GM23338 (cell line): ENCODE results near the gene CAMSAP3. TPM values are rescaled to one million over a fixed set of nuclear protein-coding genes. Genes with fewer than 3 reads are reported as not detected.

Source experiments
- ATAC-seq: fragments of 200-7000 bp; cut with Tn5 transposase; 3 replicates; pipeline ENCODE4 v1.9.1; 2020
- DNase-seq: peaks from one replicate; pipeline ENCODE4 v3.0.0-alpha.2; 2015; ENCODE audit warnings: low spot score
- H2AFZ ChIP-seq: fragments of 200-600 bp; sonication (generic); 2 replicates; pipeline ENCODE4 v1.8.0; 2016; ENCODE audit warnings: antibody characterized with exemption, mild to moderate bottlenecking, moderate library complexity
- H3F3A ChIP-seq: fragments of 200-600 bp; sonication (generic); replicated peaks from 2 replicates; pipeline ENCODE4 v1.8.0; 2017; ENCODE audit warnings: antibody characterized with exemption, mixed run types, low read depth
- H3K27ac ChIP-seq: fragments of 200-600 bp; sonication (generic); 2 replicates; pipeline ENCODE4 v1.6.1; 2016; ENCODE audit warnings: low read depth
- H3K27me3 ChIP-seq: fragments of 200-600 bp; sonication (generic); 2 replicates; pipeline ENCODE4 v1.8.0; 2016; ENCODE audit warnings: mild to moderate bottlenecking, mixed run types, moderate library complexity; ENCODE audit not compliant: insufficient read depth
- H3K36me3 ChIP-seq: fragments of 200-600 bp; sonication (generic); 2 replicates; pipeline ENCODE4 v1.8.0; 2016; ENCODE audit warnings: mild to moderate bottlenecking; ENCODE audit not compliant: insufficient read depth
- H3K4me1 ChIP-seq: fragments of 200-600 bp; sonication (generic); 2 replicates; pipeline ENCODE4 v1.8.0; 2016; ENCODE audit warnings: mild to moderate bottlenecking, moderate library complexity; ENCODE audit not compliant: insufficient read depth
- H3K4me2 ChIP-seq: fragments of 200-600 bp; sonication (generic); 2 replicates; pipeline ENCODE4 v1.7.1; 2017; ENCODE audit warnings: mixed run types
- H3K4me3 ChIP-seq: fragments of 200-600 bp; sonication (generic); 2 replicates; pipeline ENCODE4 v1.6.1; 2016; ENCODE audit warnings: mixed run types
- H3K79me2 ChIP-seq: fragments of 200-600 bp; sonication (generic); replicated peaks from 2 replicates; pipeline ENCODE4 v1.8.0; 2017; ENCODE audit warnings: mild to moderate bottlenecking; ENCODE audit not compliant: insufficient read depth
- H3K9me2 ChIP-seq: fragments of 200-600 bp; sonication (generic); 2 replicates; pipeline ENCODE4 v1.8.0; 2017; ENCODE audit not compliant: insufficient read depth
- H4K20me1 ChIP-seq: fragments of 200-600 bp; sonication (generic); replicated peaks from 2 replicates; pipeline ENCODE4 v1.8.0; 2017; ENCODE audit warnings: mild to moderate bottlenecking; ENCODE audit not compliant: insufficient read depth
- H3K27ac Mint-ChIP-seq: 2 replicates; pipeline ENCODE4 v1.8.0; 2020; ENCODE audit warnings: inconsistent platforms, mild to moderate bottlenecking, moderate library complexity, mixed read lengths
- H3K27me3 Mint-ChIP-seq: 3 replicates; pipeline ENCODE4 v1.8.0; 2022; ENCODE audit warnings: low read depth, mild to moderate bottlenecking, moderate library complexity, mixed read lengths, inconsistent platforms; ENCODE audit not compliant: insufficient read depth, poor library complexity
- H3K36me3 Mint-ChIP-seq: 3 replicates; pipeline ENCODE4 v1.8.0; 2021; ENCODE audit warnings: low read depth, mild to moderate bottlenecking, inconsistent platforms, moderate library complexity, mixed read lengths
- H3K4me1 Mint-ChIP-seq: 3 replicates; pipeline ENCODE4 v1.8.0; 2020; ENCODE audit warnings: mild to moderate bottlenecking, inconsistent platforms, mixed read lengths
- H3K4me3 Mint-ChIP-seq: 3 replicates; pipeline ENCODE4 v1.8.0; 2021; ENCODE audit warnings: moderate library complexity, mild to moderate bottlenecking, inconsistent platforms, mixed read lengths
- H3K9me3 Mint-ChIP-seq: 3 replicates; pipeline ENCODE4 v1.8.0; 2020; ENCODE audit warnings: moderate library complexity, mild to moderate bottlenecking, inconsistent platforms, mixed read lengths
- CREB1 ChIP-seq: fragments of 250-450 bp; sonication (Bioruptor Pico); IDR thresholded peaks from 2 replicates; pipeline ENCODE4 v1.5.0; 2020; ENCODE audit warnings: low read depth, mild to moderate bottlenecking, moderate library complexity
- CTCF ChIP-seq, 2 experiments: fragments of 200-600 bp in 1 of 2; sonication (generic) in 1 of 2; conservative IDR thresholded peaks; 2 replicates each; pipeline versions ENCODE4 v1.5.1 to v1.6.1; 2016 to 2017; ENCODE audit warnings: antibody characterized with exemption in 2 of 2, low read depth in 2 of 2, mild to moderate bottlenecking in 2 of 2, moderate library complexity in 1 of 2
- ETS1 ChIP-seq: IDR thresholded peaks from 2 replicates; pipeline ENCODE4 v1.6.1; 2016; ENCODE audit warnings: antibody characterized with exemption
- EZH2phosphoT487 ChIP-seq: fragments of 200-600 bp; sonication (generic); IDR thresholded peaks from one replicate; pipeline ENCODE4 v1.8.1; 2018; ENCODE audit warnings: antibody characterized with exemption; ENCODE audit not compliant: unreplicated experiment
- JUNB ChIP-seq: IDR thresholded peaks from one replicate; pipeline ENCODE4 v1.6.1; 2016; ENCODE audit warnings: antibody characterized with exemption; ENCODE audit not compliant: unreplicated experiment
- NANOG ChIP-seq: IDR thresholded peaks from 2 replicates; pipeline ENCODE4 v1.6.1; 2016; ENCODE audit warnings: antibody characterized with exemption, borderline replicate concordance
- REST ChIP-seq: IDR thresholded peaks from one replicate; pipeline ENCODE4 v1.6.1; 2018; ENCODE audit warnings: antibody characterized with exemption; ENCODE audit not compliant: unreplicated experiment
- polyA plus RNA-seq: library from polyadenylated mRNA; unstranded; fragments of >200 nt; fragmentation: Nextera tagmentation; extraction: Ambion mirVana; gene quantifications from 2 replicates; pipeline ENCODE4 v1.2.1, GENCODE V29; 2016
- total RNA-seq: library from RNA; depleted of rRNA; stranded (reverse); fragments of >200 nt; shearing (Covaris generic); gene quantifications from 2 replicates; pipeline ENCODE4 v1.2.3, GENCODE V29; 2014

The CAMSAP3 gene
- total and polyA plus RNA-seq, 2 experiments from 2014 or later, result 6.4 to 32.2 TPM

GRCh38 chr19:7641290-7642276 is 45.9 kb downstream of the CAMSAP3 start:
- Histone ChIP-seq H2AFZ (no peak overlapping the region), H3K27me3 (peaks cover under 1% of the 10 kb centered on the region; the same call in 1 of the 2 replicates), H3K36me3 (no peaks in the 10 kb centered on the region), H3K4me1 (no peaks in the 10 kb centered on the region), H4K20me1 (no peaks in the 10 kb centered on the region), H3K4me2 (no peak overlapping the region), H3F3A (peaks cover 9% of the 10 kb centered on the region), H3K4me3 (no peak overlapping the region), H3K79me2 (no peaks in the 10 kb centered on the region), H3K9me2 (no peaks in the 10 kb centered on the region), H3K27ac (no peak overlapping the region)
- DNase-seq (peak; percentile 70), ATAC-seq (peak; percentile 24)
- no peak overlapping the region for H3K27ac Mint-ChIP-seq
- H3K4me3 Mint-ChIP-seq, result no peak overlapping the region
- TF ChIP-seq CREB1 (no peak), CTCF (conservative IDR thresholded peaks at IDR 0.05; ENCODE audit: low read depth in 2 of 2) (peak; percentile 51 to 56), ETS1 (no peak), REST (no peak), JUNB (no peak), NANOG (no peak), EZH2phosphoT487 (no peak)
- H3K4me1 Mint-ChIP-seq, result no peaks in the 10 kb centered on the region; the same call in 2 of the 3 replicates
- H3K27me3 Mint-ChIP-seq, result peaks cover 13% of the 10 kb centered on the region
- peaks cover 3% of the 10 kb centered on the region; the same call in 1 of the 3 replicates for H3K36me3 Mint-ChIP-seq
- no peaks in the 10 kb centered on the region; the same call in 2 of the 3 replicates for H3K9me3 Mint-ChIP-seq
